Chondrocyte (in vitro differentiated cells): Measurements from ENCODE around the gene LZTFL1. TPM values are rescaled to one million over a fixed set of nuclear protein-coding genes. Genes with fewer than 3 reads are reported as not detected.

ENCODE experiments used
- DNase-seq: peaks from one replicate; pipeline ENCODE4 v3.0.0; 2021; ENCODE audit warnings: mixed read lengths, low spot score
- H3K27ac Mint-ChIP-seq: one replicate; pipeline ENCODE4 v1.8.0; 2021; ENCODE audit warnings: mild to moderate bottlenecking, moderate library complexity, mixed read lengths; ENCODE audit not compliant: unreplicated experiment
- H3K27me3 Mint-ChIP-seq: 2 replicates; pipeline ENCODE4 v1.8.0; 2021; ENCODE audit warnings: low read depth, mixed read lengths
- H3K36me3 Mint-ChIP-seq: 2 replicates; pipeline ENCODE4 v1.8.0; 2021; ENCODE audit warnings: low read depth, mixed read lengths
- H3K4me1 Mint-ChIP-seq: 2 replicates; pipeline ENCODE4 v1.8.0; 2021; ENCODE audit warnings: low read depth, mild to moderate bottlenecking, mixed read lengths
- H3K4me3 Mint-ChIP-seq: one replicate; pipeline ENCODE4 v1.8.0; 2021; ENCODE audit warnings: mild to moderate bottlenecking, moderate library complexity, mixed read lengths; ENCODE audit not compliant: unreplicated experiment
- H3K9me3 Mint-ChIP-seq: 2 replicates; pipeline ENCODE4 v1.8.0; 2021; ENCODE audit warnings: low read depth, mixed read lengths
- CTCF ChIP-seq: fragments of 200-600 bp; sonication (generic); IDR thresholded peaks from 2 replicates; pipeline ENCODE4 v1.5.0; 2021; ENCODE audit warnings: antibody characterized with exemption, mild to moderate bottlenecking, moderate library complexity
- long read RNA-seq: library from polyadenylated mRNA; stranded (forward); transcript quantifications from one replicate; pipeline ENCODE4 v2.0.0, GENCODE V29; 2021
- total RNA-seq: library from RNA; stranded (reverse); gene quantifications from 3 replicates; pipeline ENCODE4 v1.2.1, GENCODE V29; 2021

Gene LZTFL1
- 15.8 to 20.2 TPM (median 18.1 TPM) in 3 replicates for total RNA-seq
- long read RNA-seq, full-length matches to known transcripts = 10 of 16 reads
- long read RNA-seq, partial matches to known transcripts = 0 of 16 reads
- long read RNA-seq, other reads (novel, unspliced or antisense) = 6 of 16 reads

- H3K4me1 Mint-ChIP-seq = peaks cover 16% of the 10 kb centered on the region
- no peaks in the 10 kb centered on the region for H3K36me3 Mint-ChIP-seq
- TF ChIP-seq CTCF = no peak
- H3K9me3 Mint-ChIP-seq = peaks cover 3% of the 10 kb centered on the region
- H3K4me3 Mint-ChIP-seq = peak within 1 kb of the TSS; percentile 91
- H3K27ac Mint-ChIP-seq = peak within 1 kb of the TSS; percentile 97
- peak; percentile 93 for DNase-seq
- H3K27me3 Mint-ChIP-seq = peaks cover 11% of the 10 kb centered on the region
These were observed at the start of gene LZTFL1 for GRCh38 chr3:45841757-45842491. Gene LZTFL1 (minus strand): TSS chr3:45842119. CDS start chr3:45841991, 128 bp downstream.

- Mint-ChIP-seq H3K4me1 (peaks cover 7% of the 10 kb centered on the region), H3K36me3 (no peaks in the 10 kb centered on the region), H3K4me3 (no peak overlapping the region), H3K27ac (no peak overlapping the region), H3K9me3 (no peaks in the 10 kb centered on the region), H3K27me3 (peaks cover 8% of the 10 kb centered on the region)
- no peak for DNase-seq
- TF ChIP-seq CTCF = no peak
These were observed 48.5 kb upstream of the LZTFL1 start for GRCh38 chr3:45890405-45890804.

- Mint-ChIP-seq H3K4me3 (no peak overlapping the region), H3K36me3 (no peaks in the 10 kb centered on the region), H3K27ac (no peak overlapping the region), H3K4me1 (peaks cover 3% of the 10 kb centered on the region), H3K9me3 (no peaks in the 10 kb centered on the region), H3K27me3 (peaks cover 15% of the 10 kb centered on the region)
- no peak for DNase-seq
- TF ChIP-seq CTCF = no peak
These were observed 47.4 kb upstream of the LZTFL1 start for GRCh38 chr3:45889337-45889736.

GRCh38 chr3:45887759-45888511 is 46.0 kb upstream of the LZTFL1 start:
- no peak for DNase-seq
- H3K27ac Mint-ChIP-seq = no peak overlapping the region
- H3K4me1 Mint-ChIP-seq = peaks cover 3% of the 10 kb centered on the region
- H3K9me3 Mint-ChIP-seq = no peaks in the 10 kb centered on the region
- no peak overlapping the region for H3K4me3 Mint-ChIP-seq
- H3K36me3 Mint-ChIP-seq = no peaks in the 10 kb centered on the region
- TF ChIP-seq CTCF = no peak
- peaks cover 23% of the 10 kb centered on the region for H3K27me3 Mint-ChIP-seq

- TF ChIP-seq CTCF = no peak
- H3K27ac Mint-ChIP-seq = no peak overlapping the region
- H3K4me3 Mint-ChIP-seq = no peak overlapping the region
- H3K4me1 Mint-ChIP-seq = peaks cover 3% of the 10 kb centered on the region
- H3K27me3 Mint-ChIP-seq = peaks cover 24% of the 10 kb centered on the region
- DNase-seq = no peak
- no peaks in the 10 kb centered on the region for H3K36me3 Mint-ChIP-seq
- H3K9me3 Mint-ChIP-seq = no peaks in the 10 kb centered on the region
These were observed 45.4 kb upstream of the LZTFL1 start for GRCh38 chr3:45887285-45887684.
